ENCODE measurements around the gene L1TD1.
"Not testable (repeated sequence)": the region's sequence is repeated elsewhere in the genome, so short reads cannot be mapped to it uniquely, and the experiment has no call there.

- not testable (repeated sequence) for TF ChIP-seq CTCF, POLR2A (IDR thresholded peaks at IDR 0.05)
Observed at GRCh38 chr1:62239652-62240403, 45.2 kb downstream of the L1TD1 start.

All from adrenal gland (tissue), 5 donors.